Spleen (tissue), 7 donors: ENCODE measurements around the gene RPLP2.

Experiments used
- POLR2A ChIP-seq, 3 donors: fragments of 450-650 bp; IDR thresholded peaks; one replicate each; pipeline ENCODE4 v1.5.1; 2017; ENCODE audit warnings: antibody characterized with exemption in 3 of 3, mild to moderate bottlenecking in 1 of 3
- POLR2AphosphoS5 ChIP-seq, 3 donors: sonication (generic); formaldehyde crosslinking; IDR thresholded peaks; one replicate each; pipeline ENCODE4 v1.5.1; 2017; ENCODE audit warnings: antibody characterized with exemption in 3 of 3
- TF ChIP-seq, protein P1 (sequence below), 11 experiments: fragments of 200-600 bp in 7 of 11; fragments of 450-650 bp in 4 of 11; sonication (generic) in 4 of 11; IDR thresholded peaks in 8 of 11; conservative IDR thresholded peaks in 3 of 11; 1 replicate in 7 of 11; 2 replicates in 4 of 11; pipeline versions ENCODE4 v1.4.0 to v1.8.0; 2016 to 2021; ENCODE audit warnings: antibody characterized with exemption in 11 of 11, inconsistent platforms in 4 of 11, mild to moderate bottlenecking in 1 of 11
- donor health status: DM: no; HTN: no; CAD: no; lungs with moderate emphysema.
- donor health status: DM: no; HTN: no; CAD: no.
- donor health status: DM: no; HTN: no; CAD: no.

DNA sequence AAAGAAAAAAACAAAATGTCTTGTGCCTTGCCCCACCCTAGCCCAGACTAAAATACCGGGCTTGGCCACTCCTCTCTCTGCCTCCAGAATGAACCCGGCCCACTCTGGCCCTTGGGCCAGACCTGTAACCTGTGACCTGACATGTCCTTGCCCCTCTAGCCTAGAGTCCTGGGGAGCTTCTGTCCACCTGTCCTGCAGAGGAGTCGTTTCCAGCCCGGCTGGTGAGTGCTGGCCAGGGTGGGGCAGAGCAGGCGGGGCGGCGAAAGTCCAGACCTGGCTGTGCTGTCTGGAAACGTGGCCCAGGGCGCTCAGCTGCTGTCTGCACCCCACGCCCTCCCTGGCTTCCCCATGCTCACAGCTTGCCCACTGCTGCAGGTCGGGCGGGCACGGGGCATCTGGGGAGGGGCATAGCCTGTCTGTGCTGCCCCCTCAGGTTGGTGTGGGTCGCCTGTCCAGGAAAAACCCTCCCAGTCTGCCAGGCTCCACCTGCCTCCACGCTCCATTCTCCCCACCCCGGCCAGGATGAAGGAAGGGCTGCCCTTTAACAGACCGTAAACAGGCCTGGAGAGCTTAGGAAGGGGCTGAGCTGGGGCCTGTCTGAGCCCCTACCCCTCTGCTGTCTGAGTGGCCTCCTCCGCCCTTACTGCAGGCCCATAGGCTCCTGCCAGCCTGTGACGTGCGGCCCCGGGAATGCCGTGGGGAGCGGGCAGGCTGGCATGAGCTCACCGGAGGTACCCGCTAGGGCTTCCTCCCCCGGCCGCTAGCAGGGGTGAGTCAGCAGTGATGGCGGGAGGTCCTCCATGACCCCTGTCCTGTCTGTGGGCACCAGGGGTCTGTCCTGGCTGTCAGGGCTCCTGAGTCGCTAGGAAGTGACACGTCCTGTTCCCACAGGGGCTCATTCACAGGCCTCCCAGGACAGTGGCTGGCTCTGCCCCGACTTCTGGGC is 24.9 kb downstream of the RPLP2 start:
- peak; percentile 56 to 84 (median 74) for TF ChIP-seq POLR2AphosphoS5 (IDR thresholded peaks at IDR 0.05)
- TF ChIP-seq, protein P1, sequence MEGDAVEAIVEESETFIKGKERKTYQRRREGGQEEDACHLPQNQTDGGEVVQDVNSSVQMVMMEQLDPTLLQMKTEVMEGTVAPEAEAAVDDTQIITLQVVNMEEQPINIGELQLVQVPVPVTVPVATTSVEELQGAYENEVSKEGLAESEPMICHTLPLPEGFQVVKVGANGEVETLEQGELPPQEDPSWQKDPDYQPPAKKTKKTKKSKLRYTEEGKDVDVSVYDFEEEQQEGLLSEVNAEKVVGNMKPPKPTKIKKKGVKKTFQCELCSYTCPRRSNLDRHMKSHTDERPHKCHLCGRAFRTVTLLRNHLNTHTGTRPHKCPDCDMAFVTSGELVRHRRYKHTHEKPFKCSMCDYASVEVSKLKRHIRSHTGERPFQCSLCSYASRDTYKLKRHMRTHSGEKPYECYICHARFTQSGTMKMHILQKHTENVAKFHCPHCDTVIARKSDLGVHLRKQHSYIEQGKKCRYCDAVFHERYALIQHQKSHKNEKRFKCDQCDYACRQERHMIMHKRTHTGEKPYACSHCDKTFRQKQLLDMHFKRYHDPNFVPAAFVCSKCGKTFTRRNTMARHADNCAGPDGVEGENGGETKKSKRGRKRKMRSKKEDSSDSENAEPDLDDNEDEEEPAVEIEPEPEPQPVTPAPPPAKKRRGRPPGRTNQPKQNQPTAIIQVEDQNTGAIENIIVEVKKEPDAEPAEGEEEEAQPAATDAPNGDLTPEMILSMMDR (IDR thresholded peaks at IDR 0.05 in 8 of 11, conservative IDR thresholded peaks at IDR 0.05 in 3 of 11) = no peak
- TF ChIP-seq POLR2A (IDR thresholded peaks at IDR 0.05) = no peak
